HG02678 (cell line): Measurements from ENCODE around the gene CD79B.
"Not testable (repeated sequence)": the region's sequence is repeated elsewhere in the genome, so short reads cannot be mapped to it uniquely, and the experiment has no call there.

ENCODE experiments used
- ATAC-seq: cut with Tn5 transposase; IDR thresholded peaks from one replicate; pipeline ENCODE4 v1.9.1; 2021; ENCODE audit warnings: mild to moderate bottlenecking, moderate library complexity; ENCODE audit not compliant: unreplicated experiment

CD79B gene

DNA sequence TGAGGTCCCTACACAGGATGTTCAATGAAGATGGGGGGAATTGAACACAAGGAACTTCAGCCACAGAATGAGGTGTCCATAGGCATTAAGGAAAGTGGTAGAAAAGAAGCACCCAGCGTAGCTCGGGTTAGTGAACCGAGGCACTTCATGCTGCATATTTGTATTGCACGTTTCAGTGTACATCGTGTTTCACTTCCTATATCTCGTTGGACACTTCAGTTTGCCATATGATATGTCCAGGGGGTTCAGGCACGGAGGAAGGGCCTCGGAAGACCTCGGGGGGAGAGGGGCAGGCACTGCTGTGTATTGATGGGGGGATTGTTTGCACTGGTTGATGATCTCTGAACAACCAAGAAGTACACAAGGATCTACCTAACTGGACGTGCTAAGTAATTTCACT is 16.4 kb downstream of the CD79B start:
- peak; percentile 49 for ATAC-seq

DNA sequence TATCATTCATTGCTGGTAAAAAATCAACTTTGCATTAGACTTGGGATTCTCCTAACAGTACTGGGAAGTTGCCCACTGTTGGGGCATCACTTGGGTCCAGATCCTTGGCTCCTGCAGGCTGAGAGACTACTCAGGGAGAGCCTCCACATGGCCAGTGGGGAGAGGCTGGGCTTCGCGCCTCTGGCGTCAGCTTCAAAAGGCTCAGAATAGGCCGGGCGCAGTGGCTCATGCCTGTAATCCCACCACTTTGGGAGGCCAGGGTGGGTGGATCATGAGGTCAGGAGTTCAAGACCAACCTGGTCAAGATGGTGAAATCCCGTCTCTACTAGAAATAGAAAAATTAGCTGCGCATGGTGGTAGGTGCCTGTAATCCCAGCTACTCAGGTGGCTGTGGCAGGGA is 17.7 kb downstream of the CD79B start:
- no peak for ATAC-seq

DNA sequence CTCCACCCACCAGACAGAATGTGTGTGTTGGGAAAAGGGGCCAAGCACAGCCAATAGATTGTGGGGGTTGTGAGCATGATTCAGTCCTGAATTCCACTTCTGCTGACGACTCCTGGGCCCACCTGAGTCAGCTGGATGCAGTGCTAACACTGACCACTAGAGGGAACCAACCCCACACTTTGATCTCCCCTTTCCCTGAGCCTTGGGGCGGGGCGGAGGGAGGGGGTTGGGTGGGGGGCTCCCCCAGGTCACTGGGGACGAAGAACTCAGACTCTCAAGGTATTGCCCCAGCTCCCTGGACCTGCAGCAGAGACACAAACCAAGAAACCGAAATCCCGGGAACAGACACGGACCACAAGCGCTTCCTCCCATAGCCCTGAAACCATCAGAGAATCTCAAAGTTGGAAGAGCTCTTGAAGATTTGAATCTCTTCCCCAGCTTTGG is 20.5 kb downstream of the CD79B start:
- ATAC-seq: no peak

DNA sequence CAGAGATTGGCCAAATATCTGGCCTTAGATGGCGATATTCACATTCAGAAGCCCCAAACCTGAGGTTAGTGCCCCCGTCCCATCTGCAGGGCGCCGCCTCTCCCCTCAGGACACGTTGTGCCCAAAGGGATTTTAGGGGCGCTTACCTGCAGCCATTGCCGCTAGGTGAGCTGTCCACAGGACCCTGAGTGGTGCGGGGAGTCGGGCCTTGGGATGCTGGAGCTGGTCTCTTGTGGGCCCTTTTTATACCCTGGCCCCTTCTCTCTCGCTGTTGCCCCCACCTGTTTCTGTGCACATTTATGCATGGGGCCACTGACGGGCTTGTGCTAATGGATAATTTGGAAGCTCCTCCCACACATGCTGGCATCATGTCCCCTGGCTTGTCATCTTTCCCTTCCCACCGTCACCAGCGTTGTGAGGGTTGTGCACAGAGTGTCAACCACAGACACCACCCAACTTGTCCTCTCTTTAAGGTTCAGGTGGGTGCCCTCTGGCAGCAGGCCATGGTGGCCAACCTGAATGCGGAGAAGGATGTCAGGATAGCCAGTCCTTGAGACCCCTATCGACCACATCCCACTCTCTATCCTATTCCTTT is 21.0 kb downstream of the CD79B start, which contains the start of gene CSHL1:
Gene CSHL1, minus strand, starts transcription at position 218 of the 595 bp plus-strand sequence. Its CDS starts 62 bp downstream, at position 156.
- no peak for ATAC-seq

DNA sequence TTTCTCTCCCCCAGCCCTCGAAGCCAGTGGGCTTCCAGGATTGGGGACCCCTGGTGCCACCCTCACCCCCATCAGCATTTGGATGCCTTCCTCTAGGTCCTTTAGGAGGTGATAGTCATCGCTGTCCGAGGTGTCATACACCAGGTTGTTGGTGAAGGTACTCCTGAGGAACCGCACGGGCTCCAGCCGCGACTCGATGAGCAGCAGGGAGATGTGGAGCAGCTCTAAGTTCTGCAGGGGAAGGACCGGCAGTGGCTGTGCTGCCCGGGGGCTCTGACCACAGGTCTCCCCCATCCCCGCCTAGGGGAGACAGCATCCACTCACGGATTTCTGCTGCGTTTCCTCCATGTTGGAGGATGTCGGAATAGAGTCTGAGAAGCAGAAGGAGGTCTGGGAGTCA is 22.0 kb downstream of the CD79B start:
- no peak for ATAC-seq

DNA sequence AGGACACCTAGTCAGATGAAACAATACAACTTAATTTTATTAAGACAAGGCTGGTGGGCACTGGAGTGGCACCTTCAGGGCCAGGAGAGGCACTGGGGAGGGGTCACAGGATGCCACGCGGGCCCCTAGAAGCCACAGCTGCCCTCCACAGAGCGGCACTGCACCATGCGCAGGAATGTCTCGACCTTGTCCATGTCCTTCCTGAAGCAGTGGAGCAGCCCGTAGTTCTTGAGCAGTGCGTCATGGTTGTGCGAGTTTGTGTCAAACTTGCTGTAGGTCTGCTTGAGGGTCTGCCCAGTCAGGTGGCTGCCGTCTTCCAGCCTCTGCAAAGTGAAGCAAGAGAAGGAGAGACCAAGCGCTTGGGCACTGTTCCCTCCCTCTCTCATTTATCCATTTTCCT is 22.5 kb downstream of the CD79B start:
- not testable (repeated sequence) for ATAC-seq

DNA sequence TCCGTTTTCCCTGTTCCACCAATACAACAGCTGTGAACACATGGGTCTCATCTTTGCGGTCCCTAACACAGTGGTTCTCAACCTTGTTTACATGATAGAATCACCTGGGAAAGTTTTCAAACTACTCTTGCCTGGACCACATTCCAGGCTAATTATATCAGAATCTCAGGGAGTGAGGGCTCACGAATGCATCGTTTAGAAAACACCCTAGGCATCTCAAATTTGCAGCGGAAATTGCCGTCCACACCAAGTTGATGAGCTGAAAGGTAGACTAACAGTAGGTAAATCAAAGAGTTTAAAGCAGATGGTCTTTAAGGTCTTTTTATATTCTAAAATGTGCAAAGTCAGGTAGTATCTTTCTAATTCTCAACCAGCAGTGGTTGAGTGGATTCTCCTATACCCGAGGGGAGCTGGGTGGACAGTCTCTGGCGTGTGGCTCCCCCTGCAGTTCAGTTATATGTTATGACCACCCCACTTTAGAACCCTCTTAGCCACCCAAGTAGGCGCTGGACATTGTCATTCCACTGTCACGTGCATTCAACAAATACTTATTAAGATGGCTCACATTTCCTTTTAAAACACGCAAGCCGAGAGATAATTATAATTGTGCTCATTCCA is 24.9 kb downstream of the CD79B start:
- not testable (repeated sequence) for ATAC-seq

DNA sequence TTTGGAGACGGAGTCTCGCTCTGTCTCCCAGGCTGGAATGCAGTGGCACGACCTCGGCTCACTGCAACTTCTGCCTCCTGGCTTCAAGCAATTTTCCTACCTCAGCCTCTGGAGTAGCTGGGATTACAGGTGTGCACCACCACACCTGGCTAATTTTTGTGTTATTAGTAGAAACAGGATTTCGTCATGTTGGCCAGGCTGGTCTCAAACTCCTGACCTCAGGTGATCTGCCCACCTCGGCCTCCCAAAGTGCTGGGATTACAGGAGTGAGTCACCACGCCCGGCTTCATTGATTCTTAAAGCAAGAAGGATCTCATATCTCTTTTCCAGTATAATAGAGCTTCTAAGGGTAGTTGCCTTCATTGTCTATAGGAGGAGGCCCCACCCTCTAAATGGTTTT is 27.3 kb downstream of the CD79B start:
- not testable (repeated sequence) for ATAC-seq

DNA sequence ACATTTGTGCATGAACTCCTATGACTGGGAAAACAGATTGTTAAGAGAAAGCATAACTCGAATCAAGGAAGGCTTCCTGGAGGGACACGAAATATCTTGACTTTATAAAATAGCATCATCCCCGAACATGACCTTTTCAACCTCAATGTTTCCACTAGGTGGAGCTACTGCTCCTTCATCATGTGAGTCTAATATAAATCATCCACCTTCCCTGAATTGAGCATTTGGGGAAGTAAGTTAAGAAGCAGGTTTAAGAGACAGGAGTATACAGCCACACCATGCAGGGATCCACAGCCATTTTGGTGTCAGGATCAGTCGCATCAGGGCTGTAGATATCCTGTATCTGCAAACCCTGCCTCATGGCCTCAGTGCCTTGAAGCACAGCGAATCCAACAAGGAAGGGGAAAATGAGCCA is 28.3 kb downstream of the CD79B start:
- not testable (repeated sequence) for ATAC-seq

DNA sequence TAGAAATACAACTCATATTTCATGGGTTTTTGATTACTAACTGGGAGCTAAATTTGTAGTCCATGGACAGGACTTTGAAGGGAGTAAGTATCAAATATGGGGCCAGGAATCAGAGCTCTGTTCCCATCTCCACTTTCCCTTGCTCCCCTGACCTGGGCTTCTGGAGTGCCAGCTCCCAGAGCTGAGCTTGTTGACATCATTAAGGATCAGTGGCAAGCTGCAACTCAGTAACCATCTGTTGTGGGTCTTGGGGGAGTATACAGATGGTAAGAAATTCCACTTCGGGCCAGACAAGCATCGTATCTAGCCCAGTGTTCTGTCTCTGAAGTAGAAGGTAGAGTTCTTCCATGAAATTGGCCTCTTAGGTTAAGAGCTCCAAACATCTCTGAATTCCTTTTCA is 30.2 kb downstream of the CD79B start:
- not testable (repeated sequence) for ATAC-seq

DNA sequence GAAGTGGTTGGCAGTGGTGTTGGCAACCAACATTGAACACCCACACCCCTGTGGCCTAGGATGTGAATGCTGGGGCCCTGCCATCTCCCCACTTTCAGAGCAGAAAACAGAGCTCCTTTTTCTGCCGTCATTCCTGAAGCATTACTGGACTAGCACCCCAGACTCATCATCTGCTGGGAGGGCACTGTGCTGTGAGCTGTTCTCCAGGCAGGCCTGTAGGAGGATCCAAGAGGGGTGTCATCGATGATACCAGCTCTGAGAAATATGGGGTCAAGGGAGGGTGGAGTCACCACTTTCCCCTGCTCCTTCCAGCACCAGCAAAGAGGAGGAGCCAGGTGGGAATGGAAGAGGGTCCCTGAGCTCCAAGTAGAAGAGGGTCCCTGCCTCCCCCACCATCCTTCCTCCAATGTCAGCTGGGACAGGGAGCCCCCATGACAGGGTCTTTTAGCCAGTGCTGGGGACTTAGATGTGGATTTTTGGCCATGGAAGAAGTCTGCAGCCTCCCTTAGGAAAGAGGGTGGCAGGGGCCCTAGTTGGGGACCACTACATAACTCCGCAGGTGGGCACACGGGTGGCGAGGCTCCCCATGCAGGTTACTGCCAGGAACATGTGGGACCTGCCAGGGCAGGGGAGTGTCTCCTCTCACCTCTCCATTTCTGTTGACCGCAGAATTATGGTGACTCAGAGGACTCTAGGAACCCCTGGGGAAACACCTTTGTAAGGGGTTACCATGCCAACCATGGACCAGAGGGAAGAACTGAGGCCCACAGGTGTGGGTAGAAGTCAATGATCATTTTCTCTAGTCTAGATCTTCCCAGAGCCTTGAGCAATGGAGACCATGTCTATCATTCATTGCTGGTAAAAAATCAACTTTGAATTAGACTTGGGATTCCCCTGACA is 33.0 kb downstream of the CD79B start:
- not testable (repeated sequence) for ATAC-seq

DNA sequence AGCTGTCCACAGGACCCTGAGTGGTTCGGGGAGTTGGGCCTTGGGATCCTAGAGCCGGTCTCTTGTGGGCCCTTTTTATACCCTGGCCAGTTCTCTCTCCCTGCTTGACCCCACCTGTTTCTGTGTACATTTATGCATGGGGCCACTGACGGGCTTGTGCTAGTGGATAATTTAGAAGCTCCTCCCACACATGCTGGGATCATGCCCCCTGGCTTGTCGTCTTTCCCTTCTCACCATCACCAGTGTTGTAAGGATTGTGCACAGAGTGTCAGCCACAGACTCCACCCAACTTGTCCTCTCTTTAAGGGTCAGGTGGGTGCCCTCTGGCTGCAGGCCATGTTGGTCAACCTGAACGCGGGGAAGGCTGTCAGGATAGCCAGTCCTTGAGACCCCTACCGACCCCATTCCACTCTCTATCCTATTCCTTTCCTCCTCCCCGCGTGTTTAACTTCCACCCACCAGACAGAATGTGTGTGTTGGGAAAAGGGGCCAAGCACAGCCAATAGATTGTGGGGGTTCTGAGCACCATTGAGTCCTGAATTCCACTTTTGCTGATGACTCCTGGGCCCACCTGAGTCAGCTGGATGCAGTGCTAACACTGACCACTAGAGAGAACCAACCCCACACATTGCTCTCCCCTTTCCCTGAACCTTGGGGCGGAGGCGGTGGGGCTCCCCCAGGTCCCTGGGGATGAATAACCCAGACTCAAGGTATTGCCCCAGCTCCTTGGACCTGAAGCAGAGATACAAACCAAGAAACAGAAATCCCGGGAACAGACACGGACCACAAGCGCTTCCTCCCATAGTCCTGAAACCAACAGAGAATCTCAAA is 35.4 kb downstream of the CD79B start, which contains the start of gene CSH1:
Gene CSH1, minus strand, starts transcription at position 51 of the 831 bp plus-strand sequence. CDS start 63 bp downstream, outside the sequence.
- not testable (repeated sequence) for ATAC-seq

DNA sequence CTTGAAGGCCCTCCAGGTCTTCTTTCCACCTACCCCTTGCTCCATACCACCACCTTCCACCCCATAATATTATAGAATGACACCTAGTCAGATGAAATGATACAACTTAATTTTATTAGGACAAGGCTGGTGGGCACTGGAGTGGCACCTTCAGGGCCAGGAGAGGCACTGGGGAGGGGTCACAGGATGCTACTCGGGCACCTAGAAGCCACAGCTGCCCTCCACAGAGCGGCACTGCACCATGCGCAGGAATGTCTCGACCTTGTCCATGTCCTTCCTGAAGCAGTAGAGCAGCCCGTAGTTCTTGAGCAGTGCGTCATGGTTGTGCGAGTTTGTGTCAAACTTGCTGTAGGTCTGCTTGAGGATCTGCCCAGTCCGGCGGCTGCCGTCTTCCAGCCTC is 37.3 kb downstream of the CD79B start:
- not testable (repeated sequence) for ATAC-seq

DNA sequence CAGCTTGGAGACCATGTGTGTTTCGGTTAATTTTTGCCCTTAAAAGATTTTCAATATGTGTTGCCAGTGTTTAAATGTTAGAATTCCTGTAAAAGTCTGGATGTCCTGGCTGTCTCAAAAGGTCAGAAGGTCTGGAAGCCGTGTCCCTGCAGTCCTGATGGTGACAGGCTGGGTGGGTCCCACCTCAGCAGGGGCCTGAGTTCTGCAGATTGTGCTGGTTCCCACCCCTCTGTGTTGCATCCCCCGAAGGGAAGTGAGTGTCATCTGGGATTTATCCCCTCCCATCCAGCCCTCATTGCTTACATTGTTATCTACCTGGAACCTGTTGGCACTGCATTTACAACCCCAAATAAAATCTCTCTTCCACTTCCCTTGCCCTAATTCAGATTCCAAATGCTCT is 38.1 kb downstream of the CD79B start:
- not testable (repeated sequence) for ATAC-seq

DNA sequence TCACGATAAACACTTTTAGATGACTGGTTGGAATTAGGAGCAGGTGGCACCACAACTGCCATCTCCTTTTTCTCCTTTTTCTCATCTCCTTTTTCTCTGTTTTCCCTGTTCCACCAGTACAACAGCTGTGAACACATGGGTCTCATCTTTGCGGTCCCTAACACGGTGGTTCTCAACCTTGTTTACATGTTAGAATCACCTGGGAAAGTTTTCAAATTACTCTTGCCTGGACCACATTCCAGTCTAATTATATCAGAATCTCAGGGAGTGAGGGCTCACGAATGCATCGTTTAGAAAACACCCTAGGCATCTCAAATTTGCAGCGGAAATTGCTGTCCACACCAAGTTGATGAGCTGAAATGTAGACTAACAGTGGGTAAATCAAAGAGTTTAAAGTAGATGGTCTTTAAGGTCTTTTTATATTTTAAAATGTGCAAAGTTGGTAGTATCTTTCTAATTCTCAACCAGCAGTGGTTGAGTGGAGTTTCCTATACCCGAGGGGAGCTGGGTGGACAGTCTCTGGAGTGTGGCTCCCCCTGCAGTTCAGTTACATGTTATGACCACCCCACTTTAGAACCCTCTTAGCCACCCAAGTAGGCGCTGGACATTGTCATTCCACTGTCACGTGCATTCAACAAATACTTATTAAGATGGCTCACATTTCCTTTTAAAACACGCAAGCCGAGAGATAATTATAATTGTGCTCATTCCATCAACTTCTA is 39.7 kb downstream of the CD79B start:
- ATAC-seq: not testable (repeated sequence)

DNA sequence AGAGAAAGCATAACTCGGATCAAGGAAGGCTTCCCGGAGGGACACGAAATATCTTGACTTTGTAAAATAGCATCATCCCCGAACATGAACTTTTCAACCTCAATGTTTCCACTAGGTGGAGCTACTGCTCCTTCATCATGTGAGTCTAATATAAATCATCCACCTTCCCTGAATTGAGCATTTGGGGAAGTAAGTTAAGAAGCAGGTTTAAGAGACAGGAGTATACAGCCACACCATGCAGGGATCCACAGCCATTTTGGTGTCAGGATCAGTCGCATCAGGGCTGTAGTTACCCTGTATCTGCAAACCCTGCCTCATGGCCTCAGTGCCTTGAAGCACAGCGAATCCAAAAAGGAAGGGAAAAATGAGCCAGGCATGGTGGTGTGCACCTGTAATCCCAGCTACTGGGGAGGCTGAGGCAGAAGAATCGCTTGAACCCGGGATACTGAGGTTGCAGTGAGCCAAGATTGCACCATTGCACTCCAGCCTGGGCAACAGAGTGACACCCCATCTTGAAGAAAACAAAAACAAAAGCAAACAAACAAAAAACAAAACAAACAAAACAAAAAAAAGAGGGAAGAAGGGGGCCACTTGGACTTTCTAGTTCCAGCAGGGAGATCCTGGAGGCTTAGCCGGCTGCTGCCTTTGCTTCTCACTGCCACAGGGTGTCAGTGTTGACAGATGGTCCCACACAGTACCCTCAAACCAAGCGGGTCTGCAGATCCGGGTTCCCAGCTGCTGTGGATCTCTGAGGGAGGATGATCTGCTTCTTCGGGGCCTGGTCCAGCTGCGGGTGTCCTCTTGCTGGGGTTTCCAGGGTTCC is 42.9 kb downstream of the CD79B start:
- ATAC-seq: not testable (repeated sequence)

DNA sequence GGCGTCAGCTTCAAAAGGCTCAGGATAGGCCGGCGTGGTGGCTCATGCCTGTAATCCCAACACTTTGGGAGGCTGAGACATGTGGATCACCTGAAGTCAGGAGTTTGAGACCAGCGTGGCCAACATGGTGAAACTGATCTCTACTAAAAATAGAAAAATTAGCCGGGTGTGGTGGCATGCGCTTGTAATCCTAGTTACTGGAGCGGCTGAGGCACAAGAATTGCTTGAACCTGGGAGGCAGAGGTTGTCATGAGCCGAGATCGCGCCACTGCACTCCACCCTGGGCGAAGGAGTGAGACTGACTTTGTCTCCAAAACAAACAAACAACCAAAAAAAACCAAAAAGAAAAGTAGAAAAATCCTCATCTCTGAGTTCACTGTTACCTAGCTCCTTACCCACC is 47.0 kb downstream of the CD79B start:
- ATAC-seq: not testable (repeated sequence)

DNA sequence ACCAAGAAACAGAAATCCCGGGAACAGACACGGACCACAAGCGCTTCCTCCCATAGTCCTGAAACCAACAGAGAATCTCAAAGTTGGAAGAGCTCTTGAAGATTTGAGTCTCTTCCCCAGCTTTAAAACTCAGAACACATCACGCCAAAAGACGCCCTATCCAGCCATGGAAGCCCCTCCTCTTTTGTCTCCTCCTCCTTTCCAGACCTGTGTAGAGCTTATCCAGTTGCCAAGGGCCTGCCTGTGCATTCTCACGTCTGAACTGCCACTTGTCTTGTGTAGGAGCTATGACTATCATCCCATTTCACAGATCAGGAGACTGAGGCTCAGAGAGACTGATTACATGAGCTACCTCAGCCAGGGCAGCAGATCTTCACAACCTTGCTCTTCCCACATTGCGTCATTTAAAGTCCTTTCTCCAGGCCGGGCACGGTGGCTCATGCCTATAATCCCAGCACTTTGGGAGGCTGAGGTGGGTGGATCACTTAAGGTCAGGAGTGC is 49.5 kb downstream of the CD79B start:
- not testable (repeated sequence) for ATAC-seq
